CD4-positive, alpha-beta T cell (primary cell): ENCODE measurements around the gene CCT8. TPM values are rescaled to one million over a fixed set of nuclear protein-coding genes. Genes with fewer than 3 reads are reported as not detected.

Experiments
- ATAC-seq: fragments of 200-7000 bp; cut with Tn5 transposase; one replicate; pipeline ENCODE4 v1.10.0; 2022; ENCODE audit warnings: mild to moderate bottlenecking; ENCODE audit not compliant: poor library complexity
- CTCF ChIA-PET: fragments of 350-600 bp; sonication (Branson Sonifier 250); formaldehyde crosslinking; loops from one replicate; lab custom pipeline; 2021; ENCODE audit warnings: antibody characterized with exemption, inconsistent platforms; lab: Charles Lee
- POLR2A ChIA-PET: fragments of 350-600 bp; sonication (Branson Sonifier 250); formaldehyde crosslinking; loops from one replicate; lab custom pipeline; 2021; ENCODE audit warnings: antibody characterized with exemption, inconsistent platforms; lab: Charles Lee
- DNase-seq, 14 experiments: peaks; one replicate each; pipeline ENCODE4 v3.0.0-alpha.2; 2013 to 2020; ENCODE audit warnings: mixed read lengths in 2 of 14
- H3K27ac ChIP-seq, 2 donors: one replicate each; pipeline versions ENCODE4 v1.5.1 to v1.7.0; 2013; ENCODE audit warnings: low read length in 2 of 2, low read depth in 1 of 2, mild to moderate bottlenecking in 1 of 2
- H3K27me3 ChIP-seq, 2 experiments: 1 replicate in 1 of 2; 2 replicates in 1 of 2; pipeline versions ENCODE4 v1.6.1 to v1.7.0; 2013; ENCODE audit warnings: low read length in 2 of 2, control low read depth in 1 of 2, mild to moderate bottlenecking in 1 of 2, moderate library complexity in 1 of 2; ENCODE audit not compliant: insufficient read depth in 2 of 2, control insufficient read depth in 1 of 2
- H3K36me3 ChIP-seq: one replicate; pipeline ENCODE4 v1.6.1; 2013; ENCODE audit warnings: low read length, control low read depth; ENCODE audit not compliant: insufficient read depth
- H3K4me1 ChIP-seq: one replicate; pipeline ENCODE4 v1.6.1; 2013; ENCODE audit warnings: low read length, control low read depth; ENCODE audit not compliant: insufficient read depth
- H3K4me3 ChIP-seq: one replicate; pipeline ENCODE4 v1.5.1; 2013; ENCODE audit warnings: mild to moderate bottlenecking, low read length, moderate library complexity
- H3K9me3 ChIP-seq, 2 experiments: 1 replicate in 1 of 2; 2 replicates in 1 of 2; pipeline versions ENCODE4 v1.6.1 to v1.7.0; 2013; ENCODE audit warnings: low read length in 2 of 2, mild to moderate bottlenecking in 2 of 2, control low read depth in 1 of 2, moderate library complexity in 1 of 2; ENCODE audit not compliant: control insufficient read depth in 1 of 2, insufficient read depth in 1 of 2
- H3K27ac Mint-ChIP-seq: one replicate; pipeline ENCODE4 v1.8.0; 2020; ENCODE audit warnings: mixed read lengths
- H3K27me3 Mint-ChIP-seq: one replicate; pipeline ENCODE4 v1.8.0; 2021; ENCODE audit warnings: mixed read lengths
- H3K36me3 Mint-ChIP-seq: one replicate; pipeline ENCODE4 v1.8.0; 2021; ENCODE audit warnings: low read depth, mixed read lengths
- H3K4me1 Mint-ChIP-seq: one replicate; pipeline ENCODE4 v1.8.0; 2021; ENCODE audit warnings: low read depth, mixed read lengths
- H3K4me3 Mint-ChIP-seq: one replicate; pipeline ENCODE4 v1.8.0; 2020; ENCODE audit warnings: mild to moderate bottlenecking, mixed read lengths
- H3K9me3 Mint-ChIP-seq: one replicate; pipeline ENCODE4 v1.8.0; 2020; ENCODE audit warnings: mixed read lengths
- intact Hi-C, 2 experiments: fragments of 100-400 bp; cut with DNase I in 1 of 2; cut with micrococcal nuclease in 1 of 2; formaldehyde crosslinking; loops; one replicate each; pipeline versions ENCODE4 v1.15.1 to v1.9.0; 2023 to 2025; cut with DNase I, micrococcal nuclease
- total RNA-seq, 174 experiments: library from RNA in 2 of 174; stranded (reverse) in 2 of 174; gene quantifications; one replicate each; pipeline ENCODE4 v1.2.3 and lab custom pipeline; 2021 to 2026
- TF ChIP-seq, protein P1 (sequence below): fragments of 200-600 bp; IDR thresholded peaks from one replicate; pipeline ENCODE4 v1.8.0; 2022; ENCODE audit warnings: antibody characterized with exemption, mild to moderate bottlenecking

The CCT8 gene
- total RNA-seq, 2 experiments from 2014 or later: 121 to 126 TPM

DNA sequence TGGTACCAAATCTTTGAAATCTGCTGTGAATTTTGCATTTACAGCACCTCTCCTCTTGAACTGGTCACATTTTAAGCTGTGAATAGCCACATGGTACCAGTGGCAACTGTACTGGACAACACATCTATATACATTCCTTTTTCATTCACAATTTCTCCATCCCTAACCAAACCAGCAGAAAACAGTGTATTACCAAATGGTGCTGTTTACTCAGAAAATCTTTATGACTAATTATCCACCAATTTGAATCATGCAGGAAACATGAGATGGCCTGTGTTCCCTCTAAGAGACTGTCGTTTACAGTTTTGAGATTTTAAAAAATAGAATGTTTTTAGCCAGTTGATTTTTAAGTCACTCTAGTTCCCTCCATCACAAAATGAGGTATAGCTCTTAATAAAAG, 17.6 kb upstream of the CCT8 start:
- H3K4me1 Mint-ChIP-seq: no peaks in the 10 kb centered on the region
- H3K27me3 Mint-ChIP-seq: no peaks in the 10 kb centered on the region
- Histone ChIP-seq H3K36me3 (peaks cover 15% of the 10 kb centered on the region), H3K27ac (no peak overlapping the region), H3K4me3 (no peak overlapping the region), H3K9me3 (no peaks in the 10 kb centered on the region), H3K4me1 (no peaks in the 10 kb centered on the region), H3K27me3 (no peaks in the 10 kb centered on the region)
- ATAC-seq (no peak), DNase-seq (no peak)
- H3K27ac Mint-ChIP-seq: no peak overlapping the region
- ChIA-PET POLR2A (no interaction called here), CTCF (no interaction called here)
- intact Hi-C loops: loop anchor here in 1 of 2 experiments (1.0 to 10.0 kb wide), 3 partner anchors 258 to 762 kb away; no protein-coding TSS in a partner anchor
- no peaks in the 10 kb centered on the region for H3K9me3 Mint-ChIP-seq
- H3K36me3 Mint-ChIP-seq: peaks cover 15% of the 10 kb centered on the region
- H3K4me3 Mint-ChIP-seq: no peak overlapping the region
- TF ChIP-seq, protein P1, sequence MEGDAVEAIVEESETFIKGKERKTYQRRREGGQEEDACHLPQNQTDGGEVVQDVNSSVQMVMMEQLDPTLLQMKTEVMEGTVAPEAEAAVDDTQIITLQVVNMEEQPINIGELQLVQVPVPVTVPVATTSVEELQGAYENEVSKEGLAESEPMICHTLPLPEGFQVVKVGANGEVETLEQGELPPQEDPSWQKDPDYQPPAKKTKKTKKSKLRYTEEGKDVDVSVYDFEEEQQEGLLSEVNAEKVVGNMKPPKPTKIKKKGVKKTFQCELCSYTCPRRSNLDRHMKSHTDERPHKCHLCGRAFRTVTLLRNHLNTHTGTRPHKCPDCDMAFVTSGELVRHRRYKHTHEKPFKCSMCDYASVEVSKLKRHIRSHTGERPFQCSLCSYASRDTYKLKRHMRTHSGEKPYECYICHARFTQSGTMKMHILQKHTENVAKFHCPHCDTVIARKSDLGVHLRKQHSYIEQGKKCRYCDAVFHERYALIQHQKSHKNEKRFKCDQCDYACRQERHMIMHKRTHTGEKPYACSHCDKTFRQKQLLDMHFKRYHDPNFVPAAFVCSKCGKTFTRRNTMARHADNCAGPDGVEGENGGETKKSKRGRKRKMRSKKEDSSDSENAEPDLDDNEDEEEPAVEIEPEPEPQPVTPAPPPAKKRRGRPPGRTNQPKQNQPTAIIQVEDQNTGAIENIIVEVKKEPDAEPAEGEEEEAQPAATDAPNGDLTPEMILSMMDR: no peak

DNA sequence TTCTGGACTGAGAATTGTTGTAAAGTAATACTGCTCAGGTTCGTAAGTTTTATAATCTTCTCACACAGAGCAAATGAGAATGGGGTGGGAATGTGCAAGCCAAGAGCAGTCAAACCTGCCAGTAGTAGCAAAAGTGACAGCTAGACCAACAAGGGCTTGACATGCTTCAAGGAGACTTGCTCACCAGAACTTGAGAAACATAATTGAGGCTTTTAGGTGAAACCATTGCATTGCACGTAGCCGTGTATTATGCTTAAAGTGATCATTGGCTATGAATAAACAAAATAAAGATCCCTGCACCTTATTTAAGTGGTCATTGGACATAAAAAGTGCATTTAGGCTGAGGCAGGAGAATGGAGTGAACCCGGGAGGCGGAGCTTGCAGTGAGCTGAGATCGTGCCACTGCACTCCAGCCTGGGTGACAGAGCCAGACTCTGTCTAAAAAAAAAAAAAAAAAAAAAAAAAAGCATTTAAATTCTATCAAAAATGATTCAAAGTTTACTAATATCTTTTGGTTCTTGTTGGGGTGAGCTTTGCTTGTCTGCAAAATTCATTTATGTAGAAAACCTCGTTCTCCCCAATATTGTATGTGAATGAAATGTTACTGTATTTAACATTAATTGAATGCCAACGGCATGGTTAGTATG, 11.8 kb upstream of the CCT8 start:
- Mint-ChIP-seq H3K36me3 (peaks cover 11% of the 10 kb centered on the region), H3K27ac (no peak overlapping the region), H3K27me3 (no peaks in the 10 kb centered on the region), H3K9me3 (no peaks in the 10 kb centered on the region), H3K4me1 (peaks cover 22% of the 10 kb centered on the region), H3K4me3 (no peak overlapping the region)
- no peaks in the 10 kb centered on the region for H3K9me3 ChIP-seq
- TF ChIP-seq, protein P1: no peak
- H3K27ac ChIP-seq: no peak overlapping the region
- DNase-seq: no peak
- intact Hi-C loops: no loop called here
- ChIA-PET CTCF (no interaction called here), POLR2A (no interaction called here)
- H3K27me3 ChIP-seq: no peaks in the 10 kb centered on the region
- ATAC-seq: no peak
- H3K36me3 ChIP-seq: peaks cover 7% of the 10 kb centered on the region
- H3K4me1 ChIP-seq: peaks cover 13% of the 10 kb centered on the region
- no peak overlapping the region for H3K4me3 ChIP-seq

- Histone ChIP-seq H3K27ac (no peak overlapping the region), H3K4me3 (no peak overlapping the region), H3K36me3 (peaks cover 7% of the 10 kb centered on the region), H3K27me3 (no peaks in the 10 kb centered on the region), H3K9me3 (no peaks in the 10 kb centered on the region), H3K4me1 (peaks cover 21% of the 10 kb centered on the region)
- Mint-ChIP-seq H3K9me3 (no peaks in the 10 kb centered on the region), H3K27ac (no peak overlapping the region), H3K36me3 (peaks cover 11% of the 10 kb centered on the region), H3K4me1 (peaks cover 30% of the 10 kb centered on the region), H3K27me3 (no peaks in the 10 kb centered on the region), H3K4me3 (no peak overlapping the region)
- POLR2A ChIA-PET: no interaction called here
- intact Hi-C loops: no loop called here
- DNase-seq (no peak), ATAC-seq (no peak)
- CTCF ChIA-PET: no interaction called here
- TF ChIP-seq, protein P1: no peak
These were observed 10.9 kb upstream of the CCT8 start for GRCh38 chr21:29084372-29084771.
